ENCODE measurements around the gene TTC27.
A peak's percentile ranks its signal among the peaks of the same experiment; 100 is the strongest.

The TTC27 gene

DNA sequence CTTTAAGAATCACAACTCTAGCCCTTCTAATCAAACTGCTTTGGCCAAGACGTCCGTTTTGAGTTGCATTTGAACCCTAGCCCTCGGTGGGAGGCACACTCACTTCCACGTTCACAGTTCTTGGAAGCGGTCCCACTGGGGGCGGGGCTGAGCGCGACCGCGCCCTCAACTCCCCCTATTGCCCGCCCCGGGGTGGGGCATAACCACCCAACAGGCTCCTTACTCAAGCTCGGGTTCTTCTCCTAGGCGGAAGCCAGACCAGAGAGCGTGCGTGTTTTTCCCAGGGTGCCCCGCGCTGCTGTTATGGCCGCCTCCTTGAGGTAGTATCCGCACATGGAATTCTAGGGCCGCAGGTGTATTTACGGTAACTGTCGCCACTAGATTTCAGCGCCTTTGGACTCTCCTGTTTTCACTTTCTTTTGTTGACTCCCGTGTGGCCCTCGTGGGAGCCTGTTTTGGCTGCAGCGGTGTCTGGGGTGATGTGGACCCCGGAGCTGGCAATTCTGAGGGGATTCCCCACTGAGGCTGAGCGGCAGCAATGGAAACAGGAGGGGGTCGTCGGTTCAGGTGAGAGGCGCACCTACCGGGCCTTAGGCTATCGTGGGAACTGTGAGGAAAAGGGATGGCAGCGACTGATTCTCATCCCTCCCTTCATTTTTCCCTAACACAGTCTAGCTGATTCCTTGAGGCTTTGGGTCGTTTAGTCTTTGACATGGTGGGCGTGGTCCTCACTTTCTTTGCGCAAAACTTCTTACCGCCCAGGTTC is at the start of gene TTC27:
Gene TTC27, plus strand, starts transcription at position 237 of the 766 bp plus-strand sequence. Its CDS starts 243 bp downstream, at position 480.
- peak; percentile 94 for DNase-seq (ENCODE audit: low spot score)
- no peak for TF ChIP-seq CTCF (IDR thresholded peaks at IDR 0.05; ENCODE audit: extremely low read depth, insufficient read depth, missing control alignments)
- in situ Hi-C loops (cut with MboI; ENCODE audit: low pct_unique_long_range_greater_than_20kb, low sequenced_read_pairs, unreplicated experiment) = loop anchor here (25.0 kb wide), 1 partner anchor 91 kb away; no protein-coding TSS in a partner anchor

- no peak for DNase-seq (ENCODE audit: low spot score)
These were observed 36.0 kb upstream of the TTC27 start for GRCh38 chr2:32591669-32592463.

GRCh38 chr2:32594573-32594972 is 33.3 kb upstream of the TTC27 start:
- in situ Hi-C loops (cut with MboI; ENCODE audit: low pct_unique_long_range_greater_than_20kb, low sequenced_read_pairs, unreplicated experiment) = no loop called here
- TF ChIP-seq CTCF (IDR thresholded peaks at IDR 0.05; ENCODE audit: extremely low read depth, insufficient read depth, missing control alignments) = no peak
- no peak for DNase-seq (ENCODE audit: low spot score)

More at GRCh38 chr2:32591669-32592463, 36.0 kb upstream of the TTC27 start:
- in situ Hi-C loops (cut with MboI; ENCODE audit: low pct_unique_long_range_greater_than_20kb, low sequenced_read_pairs, unreplicated experiment) = no loop called here
- no peak for TF ChIP-seq CTCF (IDR thresholded peaks at IDR 0.05; ENCODE audit: extremely low read depth, insufficient read depth, missing control alignments)

DNA sequence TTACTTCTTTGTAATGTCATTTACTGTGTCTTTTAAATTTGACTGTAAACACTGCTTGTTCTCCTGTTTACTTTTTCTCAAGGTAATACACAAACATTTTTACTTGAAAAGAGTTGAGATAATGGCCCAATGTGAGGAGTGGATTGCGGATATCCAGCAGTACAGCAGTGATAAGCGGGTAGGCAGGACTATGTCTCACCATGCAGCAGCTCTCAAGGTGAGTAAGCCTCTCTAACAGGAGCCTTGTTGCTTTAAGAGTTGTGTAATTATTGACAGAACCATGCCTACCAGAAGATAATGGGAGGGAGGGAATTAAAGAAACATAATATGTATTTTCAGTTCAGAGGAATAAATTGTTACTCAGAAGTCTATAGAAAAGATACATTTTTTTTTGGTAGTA is 16.5 kb upstream of the TTC27 start:
- no peak for TF ChIP-seq CTCF (IDR thresholded peaks at IDR 0.05; ENCODE audit: extremely low read depth, insufficient read depth, missing control alignments)
- no peak for DNase-seq (ENCODE audit: low spot score)
- in situ Hi-C loops (cut with MboI; ENCODE audit: low pct_unique_long_range_greater_than_20kb, low sequenced_read_pairs, unreplicated experiment) = no loop called here

GRCh38 chr2:32611771-32612170 is 16.1 kb upstream of the TTC27 start:
- TF ChIP-seq CTCF (IDR thresholded peaks at IDR 0.05; ENCODE audit: extremely low read depth, insufficient read depth, missing control alignments) = no peak
- in situ Hi-C loops (cut with MboI; ENCODE audit: low pct_unique_long_range_greater_than_20kb, low sequenced_read_pairs, unreplicated experiment) = no loop called here

GRCh38 chr2:32614084-32614483 is 13.8 kb upstream of the TTC27 start:
- no peak for TF ChIP-seq CTCF (IDR thresholded peaks at IDR 0.05; ENCODE audit: extremely low read depth, insufficient read depth, missing control alignments)
- in situ Hi-C loops (cut with MboI; ENCODE audit: low pct_unique_long_range_greater_than_20kb, low sequenced_read_pairs, unreplicated experiment) = no loop called here
- no peak for DNase-seq (ENCODE audit: low spot score)

More at GRCh38 chr2:32611771-32612170, 16.1 kb upstream of the TTC27 start:
- no peak for DNase-seq (ENCODE audit: low spot score)

Measured in GM13977 (cell line).